Cardiac ventricle fibroblast (primary cell): ENCODE data around the gene PFKP. TPM values are rescaled to one million over a fixed set of nuclear protein-coding genes. Genes with fewer than 3 reads are reported as not detected.

Experiments used
- total RNA-seq: library from RNA; depleted of rRNA; stranded (reverse); fragments of >200 nt; gene quantifications from 2 replicates; pipeline ENCODE4 v1.2.3, GENCODE V29; 2015

PFKP gene
- 77.5 and 83.1 TPM in 2 replicates for total RNA-seq

DNA sequence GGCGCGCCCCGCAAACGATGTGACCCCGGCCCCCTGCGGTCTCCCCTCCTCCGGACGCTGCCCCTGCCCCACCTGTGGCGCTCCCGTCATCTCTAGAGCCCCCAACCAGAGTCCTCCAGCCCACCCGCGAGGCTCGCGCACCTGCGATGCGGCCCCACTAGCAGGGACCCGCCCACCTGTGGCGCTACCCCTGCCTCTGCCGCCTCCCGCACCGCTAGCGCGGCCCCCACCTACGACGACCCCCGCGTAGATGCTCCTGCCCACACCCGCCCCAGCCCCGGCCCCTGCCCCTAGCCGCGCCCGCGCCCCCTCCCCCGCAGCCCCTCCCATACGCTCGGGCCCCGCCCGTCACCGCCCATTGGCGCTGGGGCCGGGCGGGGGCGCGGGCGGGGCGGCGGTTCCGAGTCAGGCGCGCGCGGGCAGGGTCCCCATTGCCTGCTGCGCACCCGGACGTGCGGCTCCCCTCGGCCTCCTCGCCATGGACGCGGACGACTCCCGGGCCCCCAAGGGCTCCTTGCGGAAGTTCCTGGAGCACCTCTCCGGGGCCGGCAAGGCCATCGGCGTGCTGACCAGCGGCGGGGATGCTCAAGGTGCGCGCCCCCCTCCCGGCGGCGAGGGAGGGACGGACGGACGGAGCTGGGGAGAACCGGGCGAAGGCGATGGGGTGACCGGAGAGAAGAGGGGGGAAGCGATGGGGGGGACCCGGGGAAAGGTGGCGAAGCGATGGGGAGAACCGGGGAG is at the start of gene PFKP:
PFKP (plus strand) TSS at position 431 of the 741 bp plus-strand sequence; CDS start at position 479, 48 bp downstream.

DNA sequence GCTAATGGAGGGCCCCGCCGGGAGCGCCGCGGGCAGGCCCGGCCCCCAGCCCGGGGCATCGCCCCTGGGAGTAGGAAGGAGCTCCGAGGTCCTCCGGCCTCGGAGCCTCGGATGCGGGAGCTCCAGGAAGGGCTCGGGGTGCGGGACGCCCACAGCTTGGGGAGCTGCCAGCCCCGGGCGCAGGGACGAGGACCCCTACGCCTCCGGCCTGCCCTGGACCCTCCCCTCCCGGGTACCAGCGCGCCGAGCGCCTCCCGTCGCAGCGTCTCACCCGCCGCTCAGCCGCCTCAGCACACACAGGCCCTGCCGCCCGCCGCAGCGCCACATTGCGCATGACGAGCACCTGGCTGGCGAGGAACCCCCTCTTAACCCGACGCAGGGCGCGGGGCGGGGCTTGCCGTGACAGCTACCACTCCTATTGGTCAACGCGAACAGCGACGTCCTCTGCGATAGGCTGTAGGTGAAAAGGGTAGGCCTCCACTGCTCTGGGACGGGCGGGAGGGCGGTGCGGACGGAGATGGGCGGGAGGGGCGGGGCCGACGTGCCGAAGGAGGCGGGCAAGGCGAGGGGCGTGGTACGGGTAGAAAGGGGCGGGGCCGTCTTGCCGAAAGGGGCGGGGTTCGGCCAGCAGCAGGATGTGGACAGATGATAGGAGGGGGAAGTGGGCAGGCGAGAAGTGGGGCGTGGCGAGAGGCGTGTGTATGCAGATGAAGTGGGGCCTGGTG is 105.3 kb downstream of the PFKP start, which contains the start of gene PITRM1:
PITRM1 (minus strand) TSS at position 337 of the 725 bp plus-strand sequence; CDS start at position 327, 10 bp downstream.

Other genes starting within 250 kb of the PFKP start
- gene PITRM1, start 105.2 kb downstream of the PFKP start, total RNA-seq, result 46.5 and 50.7 TPM in 2 replicates